ENCODE measurements around the gene PLEKHA7.

The PLEKHA7 gene

DNA sequence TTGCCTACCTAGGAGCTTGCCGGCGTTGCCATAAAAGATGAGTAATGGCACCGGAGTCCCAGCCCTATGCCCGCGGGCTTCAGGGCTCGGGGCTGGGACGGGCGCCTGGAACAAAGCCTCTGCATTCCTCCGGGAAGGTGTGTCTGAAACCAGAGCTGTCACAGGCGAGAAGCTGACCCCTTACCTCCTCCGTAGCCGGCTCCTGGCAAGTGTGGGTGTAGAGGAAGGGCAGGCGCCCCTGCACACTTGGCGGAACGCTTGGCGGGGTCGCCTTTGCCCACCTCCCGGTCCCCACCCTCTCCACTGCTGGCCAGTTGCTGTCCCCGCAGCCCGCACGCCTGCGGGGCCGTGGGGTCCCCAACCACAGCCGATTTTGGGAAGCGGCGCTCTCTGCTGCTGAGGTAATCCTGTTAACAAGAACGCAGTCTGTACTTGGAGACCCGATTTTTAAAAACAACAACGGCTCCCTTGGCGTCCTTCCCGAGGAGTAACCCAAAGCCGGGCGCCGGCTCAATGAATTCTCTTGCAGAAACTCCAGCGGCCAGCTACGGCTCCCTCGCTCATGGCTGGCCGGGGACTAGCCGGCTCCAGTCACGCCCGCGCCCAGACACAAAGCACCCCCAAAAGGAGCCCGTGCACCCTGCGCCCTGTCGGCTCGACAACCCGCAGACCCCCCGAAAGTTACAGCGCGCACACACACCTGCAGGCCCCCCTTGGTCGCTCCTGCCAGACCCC, 89.2 kb downstream of the PLEKHA7 start:
- TF ChIP-seq, protein P1, sequence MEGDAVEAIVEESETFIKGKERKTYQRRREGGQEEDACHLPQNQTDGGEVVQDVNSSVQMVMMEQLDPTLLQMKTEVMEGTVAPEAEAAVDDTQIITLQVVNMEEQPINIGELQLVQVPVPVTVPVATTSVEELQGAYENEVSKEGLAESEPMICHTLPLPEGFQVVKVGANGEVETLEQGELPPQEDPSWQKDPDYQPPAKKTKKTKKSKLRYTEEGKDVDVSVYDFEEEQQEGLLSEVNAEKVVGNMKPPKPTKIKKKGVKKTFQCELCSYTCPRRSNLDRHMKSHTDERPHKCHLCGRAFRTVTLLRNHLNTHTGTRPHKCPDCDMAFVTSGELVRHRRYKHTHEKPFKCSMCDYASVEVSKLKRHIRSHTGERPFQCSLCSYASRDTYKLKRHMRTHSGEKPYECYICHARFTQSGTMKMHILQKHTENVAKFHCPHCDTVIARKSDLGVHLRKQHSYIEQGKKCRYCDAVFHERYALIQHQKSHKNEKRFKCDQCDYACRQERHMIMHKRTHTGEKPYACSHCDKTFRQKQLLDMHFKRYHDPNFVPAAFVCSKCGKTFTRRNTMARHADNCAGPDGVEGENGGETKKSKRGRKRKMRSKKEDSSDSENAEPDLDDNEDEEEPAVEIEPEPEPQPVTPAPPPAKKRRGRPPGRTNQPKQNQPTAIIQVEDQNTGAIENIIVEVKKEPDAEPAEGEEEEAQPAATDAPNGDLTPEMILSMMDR (IDR thresholded peaks at IDR 0.05), result no peak

DNA sequence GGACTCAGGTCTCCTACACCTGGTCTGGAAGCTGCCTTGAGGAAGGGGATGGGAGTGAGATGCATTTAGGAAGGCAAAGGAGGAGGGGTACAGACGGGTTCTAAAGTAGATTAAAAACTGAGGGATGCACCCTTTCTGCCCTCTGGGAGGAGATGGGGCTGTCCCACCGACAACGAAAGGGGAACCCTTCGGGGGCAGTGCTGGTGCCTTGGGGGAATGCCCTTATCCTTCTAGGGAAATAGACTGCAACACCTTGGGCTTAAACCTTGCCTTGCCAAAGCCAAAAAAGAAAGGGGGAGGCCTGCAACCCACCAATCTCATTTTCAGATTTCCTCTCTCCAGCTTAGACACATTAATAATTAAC, 89.8 kb downstream of the PLEKHA7 start:
- TF ChIP-seq, protein P1 (IDR thresholded peaks at IDR 0.05), result no peak

DNA sequence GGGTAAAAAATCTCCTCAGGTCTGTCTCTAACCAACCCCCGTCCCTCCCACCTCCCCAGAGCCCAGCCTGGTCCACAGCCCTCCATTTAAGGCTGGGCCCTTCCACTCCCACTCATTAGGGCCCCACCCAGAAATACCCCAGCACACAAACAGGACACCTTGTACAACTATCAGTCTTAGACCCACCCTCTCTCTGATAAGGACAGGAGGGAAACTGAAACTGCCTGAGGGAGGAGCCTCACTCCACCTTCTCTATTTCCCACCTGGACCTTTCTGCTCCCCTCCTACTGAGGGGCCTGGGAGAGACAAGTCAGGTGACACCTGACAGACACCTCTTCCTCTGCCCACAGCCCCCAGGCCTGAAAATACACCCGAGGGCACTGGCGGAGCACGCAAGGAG, 90.2 kb downstream of the PLEKHA7 start:
- TF ChIP-seq, protein P1 (IDR thresholded peaks at IDR 0.05), result no peak

DNA sequence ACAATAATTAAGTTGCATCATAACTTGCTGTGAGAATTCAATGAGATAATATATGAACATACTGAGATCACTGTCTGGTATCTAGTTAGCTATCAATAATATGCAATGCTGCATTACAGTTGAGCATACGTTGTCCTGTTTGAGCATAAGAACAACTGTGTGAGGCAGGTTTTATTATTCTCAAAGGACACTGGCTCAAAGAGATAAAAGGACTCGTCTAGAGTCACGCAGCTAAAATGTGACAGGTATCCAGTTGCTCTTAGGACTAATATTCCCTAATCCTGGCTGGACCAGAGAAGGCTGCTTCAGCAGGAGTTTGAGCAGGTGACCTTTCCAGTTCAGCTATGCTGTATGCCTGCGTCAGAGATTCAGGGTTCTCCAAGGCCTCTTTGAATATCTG, 92.5 kb downstream of the PLEKHA7 start:
- TF ChIP-seq, protein P1 (IDR thresholded peaks at IDR 0.05), result no peak

DNA sequence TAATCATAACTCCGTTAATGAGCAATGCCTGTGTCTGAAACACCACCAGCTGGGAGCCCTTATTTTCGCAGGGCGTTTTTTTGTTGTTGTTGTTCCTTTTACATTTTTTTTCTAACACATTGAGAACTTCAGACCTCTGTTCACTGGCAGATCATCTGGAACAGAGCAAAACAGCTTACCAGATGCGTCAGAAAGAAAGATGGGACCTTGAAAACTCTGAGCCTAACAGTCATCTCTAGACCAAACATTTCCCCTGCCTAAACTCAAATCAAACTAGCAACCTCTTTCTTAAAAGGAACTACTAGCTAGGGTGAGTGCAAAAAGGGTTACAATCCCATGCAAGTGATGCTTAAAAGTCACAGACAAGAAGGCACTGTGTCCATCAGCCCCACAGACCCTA, 93.2 kb downstream of the PLEKHA7 start:
- TF ChIP-seq, protein P1 (IDR thresholded peaks at IDR 0.05), result no peak

DNA sequence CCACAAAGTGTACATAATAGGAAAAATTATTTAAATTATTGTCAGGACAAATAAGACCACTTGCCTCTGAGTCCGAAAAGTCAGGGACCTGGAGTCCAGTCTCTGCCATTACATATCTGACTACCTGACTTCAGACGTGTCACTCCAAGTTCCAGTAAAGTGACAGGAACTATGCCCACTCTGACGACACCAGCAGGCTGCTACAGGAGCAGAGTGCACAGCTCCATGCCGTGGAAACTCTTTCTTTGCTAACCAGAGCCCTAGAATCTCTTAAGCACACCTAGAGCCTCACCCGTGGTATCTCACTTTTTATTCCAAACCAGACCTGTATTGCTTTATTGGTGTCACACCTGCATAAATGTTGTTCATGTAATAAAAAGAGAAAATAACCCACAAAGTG, 93.7 kb downstream of the PLEKHA7 start:
- TF ChIP-seq, protein P1 (IDR thresholded peaks at IDR 0.05), result no peak

DNA sequence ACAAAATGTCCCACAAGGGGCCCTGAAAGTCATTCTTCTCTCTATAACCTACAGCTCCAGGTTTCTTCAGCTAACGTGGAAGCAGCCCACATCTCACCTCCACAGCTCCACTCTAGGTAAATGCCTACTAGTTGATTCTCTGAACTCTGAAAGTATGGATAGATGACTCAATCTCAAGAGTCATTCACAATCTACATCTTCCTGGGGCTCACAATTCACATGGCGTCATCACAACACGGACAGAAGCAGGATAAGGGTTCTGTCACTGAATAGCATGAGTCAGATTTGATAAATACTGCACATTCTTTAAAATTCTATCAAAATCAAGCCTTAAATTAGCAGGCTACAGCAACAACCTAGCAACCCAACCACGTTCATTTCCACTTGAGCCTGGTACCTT, 96.3 kb downstream of the PLEKHA7 start:
- TF ChIP-seq, protein P1 (IDR thresholded peaks at IDR 0.05), result no peak

DNA sequence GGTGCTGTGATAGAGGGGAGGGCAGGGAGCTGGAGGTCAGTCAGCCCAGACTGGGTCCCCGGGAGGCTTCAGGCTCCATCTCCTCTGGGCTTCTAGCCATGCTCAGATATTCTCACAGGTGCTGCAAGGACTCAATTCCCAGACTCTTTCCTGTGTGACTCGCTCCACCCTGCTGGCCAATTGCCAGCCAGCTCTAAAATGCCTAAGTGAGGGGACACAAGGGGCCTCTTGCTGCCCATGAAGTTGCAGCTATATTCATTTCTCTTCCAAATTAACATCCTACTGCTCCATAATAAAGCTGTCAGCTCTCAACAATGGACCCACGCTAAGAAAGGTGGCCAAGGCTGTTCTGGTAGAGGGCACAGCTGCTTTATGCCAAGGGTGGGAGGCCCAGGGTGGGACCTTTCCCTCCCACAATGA, 101.5 kb downstream of the PLEKHA7 start:
- TF ChIP-seq, protein P1 (IDR thresholded peaks at IDR 0.05), result no peak

Data from LNCAP (cell line).